ENCODE results near the gene B4GALNT3. TPM values are rescaled to one million over a fixed set of nuclear protein-coding genes. Genes with fewer than 3 reads are reported as not detected.
A peak's percentile ranks its signal among the peaks of the same experiment; 100 is the strongest.

B4GALNT3 gene
- total and polyA plus RNA-seq, 12 donors, result 14.1 to 58.7 (median 36.5) TPM

DNA sequence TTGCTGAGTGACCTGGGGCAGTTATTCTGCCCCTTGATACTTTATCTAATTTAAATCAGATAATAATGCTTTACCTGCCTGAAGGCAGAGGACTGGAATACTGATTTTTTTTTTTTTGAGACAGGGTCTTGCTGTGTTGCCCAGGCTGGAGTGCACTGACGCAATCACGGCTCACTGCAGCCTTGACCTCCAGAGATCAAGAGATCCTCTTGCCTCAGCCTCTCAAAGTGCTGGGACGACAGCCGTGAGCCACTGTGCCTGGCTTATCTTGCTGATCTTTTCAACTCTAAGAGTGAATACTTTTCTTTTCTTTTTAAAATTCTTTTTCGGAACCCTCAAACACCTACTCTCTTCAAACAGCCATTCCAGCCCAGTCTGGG, 699 bp upstream of the B4GALNT3 start:
- H3K27me3 ChIP-seq, result peaks cover 0 to 74% (median 20%) of the 10 kb centered on the region in 7 donors
- DNase-seq, result no peak
- peaks cover 0 to 62% (median 18%) of the 10 kb centered on the region in 9 donors for H3K4me1 ChIP-seq
- no peak for ATAC-seq
- TF ChIP-seq, protein P1, sequence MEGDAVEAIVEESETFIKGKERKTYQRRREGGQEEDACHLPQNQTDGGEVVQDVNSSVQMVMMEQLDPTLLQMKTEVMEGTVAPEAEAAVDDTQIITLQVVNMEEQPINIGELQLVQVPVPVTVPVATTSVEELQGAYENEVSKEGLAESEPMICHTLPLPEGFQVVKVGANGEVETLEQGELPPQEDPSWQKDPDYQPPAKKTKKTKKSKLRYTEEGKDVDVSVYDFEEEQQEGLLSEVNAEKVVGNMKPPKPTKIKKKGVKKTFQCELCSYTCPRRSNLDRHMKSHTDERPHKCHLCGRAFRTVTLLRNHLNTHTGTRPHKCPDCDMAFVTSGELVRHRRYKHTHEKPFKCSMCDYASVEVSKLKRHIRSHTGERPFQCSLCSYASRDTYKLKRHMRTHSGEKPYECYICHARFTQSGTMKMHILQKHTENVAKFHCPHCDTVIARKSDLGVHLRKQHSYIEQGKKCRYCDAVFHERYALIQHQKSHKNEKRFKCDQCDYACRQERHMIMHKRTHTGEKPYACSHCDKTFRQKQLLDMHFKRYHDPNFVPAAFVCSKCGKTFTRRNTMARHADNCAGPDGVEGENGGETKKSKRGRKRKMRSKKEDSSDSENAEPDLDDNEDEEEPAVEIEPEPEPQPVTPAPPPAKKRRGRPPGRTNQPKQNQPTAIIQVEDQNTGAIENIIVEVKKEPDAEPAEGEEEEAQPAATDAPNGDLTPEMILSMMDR (IDR thresholded peaks at IDR 0.05), result no peak
- WGBS, 2 donors, result 66 to 72% methylated on average over 5 of the region's 5 CpGs
- intact Hi-C loops (cut with DNase I), result loop anchor here in 4 of 10 donors (5.0 kb wide), 1 partner anchor 43 kb away; no protein-coding TSS in a partner anchor
- H3K4me3 ChIP-seq, result peak overlapping the region in 5 of 10 donors; percentile 57 to 67 (median 65)
- H3K27ac ChIP-seq, result peak overlapping the region in 5 of 10 donors; percentile 35 to 88 (median 62)
- no peaks in the 10 kb centered on the region for H3K9me3 ChIP-seq
- H3K36me3 ChIP-seq, result no peaks in the 10 kb centered on the region

DNA sequence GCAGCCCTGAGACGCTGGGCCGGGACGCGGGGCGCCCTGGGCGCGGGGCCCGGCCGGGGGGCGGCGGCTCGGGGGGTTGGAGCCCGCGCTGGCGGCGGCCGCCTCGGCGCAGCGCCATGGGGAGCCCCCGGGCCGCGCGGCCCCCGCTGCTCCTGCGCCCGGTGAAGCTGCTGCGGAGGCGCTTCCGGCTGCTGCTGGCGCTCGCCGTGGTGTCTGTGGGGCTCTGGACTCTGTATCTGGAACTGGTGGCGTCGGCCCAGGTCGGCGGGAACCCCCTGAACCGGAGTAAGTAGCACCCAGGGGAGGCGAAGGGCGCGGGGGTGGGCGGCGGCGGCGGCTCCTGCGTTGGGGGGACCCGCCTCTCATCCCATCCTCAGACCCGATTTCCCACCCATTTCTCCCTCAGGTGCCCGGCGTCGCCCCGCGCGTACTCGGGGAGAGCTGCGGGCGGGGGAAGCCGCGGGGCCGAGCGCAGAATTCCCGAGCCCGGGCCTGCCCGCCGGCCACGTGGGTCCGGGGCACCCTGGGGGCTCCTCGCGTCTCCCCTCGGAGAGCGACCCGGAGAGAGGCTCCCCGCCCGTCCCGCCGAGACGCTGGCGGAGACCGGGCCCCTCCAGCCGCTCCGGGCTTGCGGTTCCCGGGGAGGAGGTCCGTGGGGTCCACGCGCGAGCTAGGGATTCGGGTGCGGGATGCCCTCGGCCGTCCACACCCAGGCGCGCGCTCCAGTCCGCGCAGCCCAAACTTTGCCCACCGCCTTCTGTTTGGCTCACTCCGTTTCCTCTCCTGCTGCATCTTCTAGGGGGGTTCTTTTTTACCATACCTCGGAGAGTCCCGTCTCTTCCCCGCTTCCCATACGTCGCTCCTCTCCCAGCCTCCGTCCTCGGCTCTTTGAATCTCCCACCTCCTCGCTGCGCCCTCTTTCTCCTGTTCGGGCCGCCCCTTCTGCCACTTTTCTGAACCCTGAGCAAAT, 807 bp downstream of the B4GALNT3 start:
- Histone ChIP-seq H3K27ac (peak overlapping the region in 9 of 10 donors; percentile 50 to 88 (median 81)), H3K4me3 (peak overlapping the region; percentile 47 to 67 (median 62)), H3K9me3 (no peaks in the 10 kb centered on the region), H3K36me3 (no peaks in the 10 kb centered on the region), H3K27me3 (peaks cover 0 to 84% (median 20%) of the 10 kb centered on the region in 7 donors), H3K4me1 (peaks cover 0 to 67% (median 22%) of the 10 kb centered on the region in 9 donors)
- 1 to 2% methylated on average over 104 to 109 of the region's 109 CpGs for WGBS, 2 donors
- TF ChIP-seq, protein P1 (IDR thresholded peaks at IDR 0.05), result no peak
- intact Hi-C loops (cut with DNase I), result no loop called here
- DNase-seq (peak; percentile 24 to 35), ATAC-seq (peak in 2 of 8 donors; percentile 16 to 18)

DNA sequence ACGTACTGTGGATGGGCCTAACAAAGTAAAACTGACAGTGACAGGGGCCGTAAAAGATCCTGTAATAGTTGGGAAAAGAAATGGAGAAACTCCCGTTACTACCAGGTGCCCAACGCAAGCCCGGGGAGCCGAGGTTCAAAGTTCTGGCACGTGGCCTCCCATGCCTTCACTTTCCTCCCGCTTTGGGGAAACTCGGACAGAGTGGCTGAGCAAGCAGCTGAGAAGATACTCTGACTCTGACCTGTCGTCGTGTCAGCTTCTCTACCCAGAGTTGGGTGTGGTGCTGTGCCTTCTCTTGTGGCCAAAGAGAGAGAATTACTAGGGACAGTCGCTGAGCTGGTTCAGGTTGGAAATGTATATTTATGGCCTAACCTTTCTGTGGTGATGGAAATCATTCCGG, 1.7 kb downstream of the B4GALNT3 start:
- DNase-seq (no peak), ATAC-seq (no peak)
- intact Hi-C loops (cut with DNase I), result no loop called here
- TF ChIP-seq, protein P1 (IDR thresholded peaks at IDR 0.05), result no peak
- Histone ChIP-seq H3K27ac (peak overlapping the region in 8 of 10 donors; percentile 61 to 88 (median 81)), H3K4me1 (peaks cover 0 to 66% (median 22%) of the 10 kb centered on the region in 9 donors), H3K36me3 (no peaks in the 10 kb centered on the region), H3K27me3 (peaks cover 0 to 82% (median 20%) of the 10 kb centered on the region in 7 donors), H3K9me3 (no peaks in the 10 kb centered on the region), H3K4me3 (peak overlapping the region in 9 of 10 donors; percentile 57 to 67 (median 63))
- 34 to 51% methylated on average over 13 of the region's 13 CpGs for WGBS, 2 donors

DNA sequence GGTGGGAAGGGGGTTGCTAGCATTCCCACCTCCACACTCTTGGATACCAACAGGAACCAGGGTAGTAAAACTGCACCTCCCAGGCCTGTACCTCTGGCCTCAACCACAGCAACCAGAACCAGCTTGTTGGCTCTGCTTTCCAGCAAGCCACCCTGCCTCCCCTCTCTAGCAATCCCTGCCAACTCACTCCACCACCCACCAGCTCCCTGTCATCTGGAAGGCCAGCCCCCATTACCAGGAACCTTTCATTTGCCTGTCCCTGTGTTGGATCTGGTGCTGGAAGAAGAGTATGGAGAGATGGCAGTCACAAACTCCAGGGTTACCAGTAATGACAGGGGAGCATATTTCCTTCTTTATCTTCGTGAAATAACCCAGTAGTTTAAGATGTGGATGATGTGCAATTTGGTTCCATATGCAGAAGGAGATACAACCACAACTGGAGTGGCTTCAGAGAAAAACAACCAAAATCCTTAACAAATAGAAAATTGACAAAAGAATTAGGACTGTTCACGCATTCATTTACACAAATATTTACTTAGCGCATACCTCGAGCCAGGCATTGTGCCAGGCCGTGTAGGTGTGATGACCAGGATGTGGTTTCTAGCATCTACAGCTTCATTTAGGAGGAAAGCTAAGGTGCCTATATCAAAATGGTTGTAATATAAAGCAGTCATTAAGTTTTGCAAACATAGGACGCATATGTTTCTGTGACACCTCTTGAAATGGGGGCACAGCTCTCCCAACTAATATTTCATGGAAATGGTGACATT, 3.4 kb downstream of the B4GALNT3 start:
- ATAC-seq (no peak), DNase-seq (no peak)
- intact Hi-C loops (cut with DNase I), result no loop called here
- TF ChIP-seq, protein P1 (IDR thresholded peaks at IDR 0.05), result no peak
- Histone ChIP-seq H3K9me3 (no peaks in the 10 kb centered on the region), H3K27me3 (peaks cover 0 to 66% (median 20%) of the 10 kb centered on the region in 7 donors), H3K27ac (peak overlapping the region in 8 of 10 donors; percentile 69 to 88 (median 82)), H3K4me1 (peaks cover 0 to 76% (median 22%) of the 10 kb centered on the region in 9 donors), H3K4me3 (no peak overlapping the region), H3K36me3 (no peaks in the 10 kb centered on the region)
- 53 to 65% methylated on average over 6 of the region's 6 CpGs for WGBS, 2 donors
